NB4 (cell line): ENCODE data around the gene OR2T12.
"Not testable (repeated sequence)": the region's sequence is repeated elsewhere in the genome, so short reads cannot be mapped to it uniquely, and the experiment has no call there.

ENCODE experiments used
- DNase-seq: peaks from one replicate; pipeline ENCODE4 v3.0.0; 2010; ENCODE audit warnings: low read depth
- H3K4me3 ChIP-seq: one replicate; pipeline ENCODE4 v1.5.1; 2011; ENCODE audit warnings: mild to moderate bottlenecking, low read depth, low read length, moderate library complexity
- MYC ChIP-seq: IDR thresholded peaks from 2 replicates; pipeline ENCODE4 v1.6.1; 2011; ENCODE audit warnings: low read depth, low read length
- POLR2A ChIP-seq: IDR thresholded peaks from 2 replicates; pipeline ENCODE4 v1.6.1; 2011; ENCODE audit warnings: mild to moderate bottlenecking; ENCODE audit not compliant: insufficient read length; ENCODE audit errors: extremely low read depth
- TF ChIP-seq, protein P1 (sequence below): IDR thresholded peaks from 2 replicates; pipeline ENCODE4 v1.6.1; 2011; ENCODE audit warnings: low read depth, low read length
- TF ChIP-seq, protein P2 (sequence below): IDR thresholded peaks from one replicate; pipeline ENCODE4 v1.5.1; 2012; ENCODE audit warnings: low read depth, low read length

OR2T12 gene

DNA sequence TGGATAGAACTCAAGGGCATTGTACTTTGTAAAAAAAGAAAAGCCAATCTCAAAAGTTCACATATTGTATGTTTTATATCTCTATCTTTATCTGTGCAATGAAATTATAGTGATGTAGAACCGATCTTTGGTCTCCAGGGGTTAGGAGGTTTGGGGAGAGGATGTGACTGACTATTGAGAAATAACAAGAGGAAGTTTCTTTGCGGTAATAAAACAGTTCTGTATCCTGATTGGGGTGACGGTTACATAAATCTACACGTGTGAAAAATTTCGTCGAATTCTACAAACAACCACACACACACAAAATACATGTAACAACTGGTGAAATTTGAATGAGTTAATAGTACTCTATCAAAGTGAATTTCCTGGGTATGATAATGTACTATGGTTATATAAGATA is 14.8 kb downstream of the OR2T12 start:
- H3K4me3 ChIP-seq, result no peak overlapping the region
- TF ChIP-seq MYC (no peak), POLR2A (no peak)
- TF ChIP-seq, protein P1, sequence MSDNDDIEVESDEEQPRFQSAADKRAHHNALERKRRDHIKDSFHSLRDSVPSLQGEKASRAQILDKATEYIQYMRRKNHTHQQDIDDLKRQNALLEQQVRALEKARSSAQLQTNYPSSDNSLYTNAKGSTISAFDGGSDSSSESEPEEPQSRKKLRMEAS, result no peak; the same call in 1 of the 2 replicates
- TF ChIP-seq, protein P2, sequence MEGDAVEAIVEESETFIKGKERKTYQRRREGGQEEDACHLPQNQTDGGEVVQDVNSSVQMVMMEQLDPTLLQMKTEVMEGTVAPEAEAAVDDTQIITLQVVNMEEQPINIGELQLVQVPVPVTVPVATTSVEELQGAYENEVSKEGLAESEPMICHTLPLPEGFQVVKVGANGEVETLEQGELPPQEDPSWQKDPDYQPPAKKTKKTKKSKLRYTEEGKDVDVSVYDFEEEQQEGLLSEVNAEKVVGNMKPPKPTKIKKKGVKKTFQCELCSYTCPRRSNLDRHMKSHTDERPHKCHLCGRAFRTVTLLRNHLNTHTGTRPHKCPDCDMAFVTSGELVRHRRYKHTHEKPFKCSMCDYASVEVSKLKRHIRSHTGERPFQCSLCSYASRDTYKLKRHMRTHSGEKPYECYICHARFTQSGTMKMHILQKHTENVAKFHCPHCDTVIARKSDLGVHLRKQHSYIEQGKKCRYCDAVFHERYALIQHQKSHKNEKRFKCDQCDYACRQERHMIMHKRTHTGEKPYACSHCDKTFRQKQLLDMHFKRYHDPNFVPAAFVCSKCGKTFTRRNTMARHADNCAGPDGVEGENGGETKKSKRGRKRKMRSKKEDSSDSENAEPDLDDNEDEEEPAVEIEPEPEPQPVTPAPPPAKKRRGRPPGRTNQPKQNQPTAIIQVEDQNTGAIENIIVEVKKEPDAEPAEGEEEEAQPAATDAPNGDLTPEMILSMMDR, result no peak
- DNase-seq, result peak; percentile 77

DNA sequence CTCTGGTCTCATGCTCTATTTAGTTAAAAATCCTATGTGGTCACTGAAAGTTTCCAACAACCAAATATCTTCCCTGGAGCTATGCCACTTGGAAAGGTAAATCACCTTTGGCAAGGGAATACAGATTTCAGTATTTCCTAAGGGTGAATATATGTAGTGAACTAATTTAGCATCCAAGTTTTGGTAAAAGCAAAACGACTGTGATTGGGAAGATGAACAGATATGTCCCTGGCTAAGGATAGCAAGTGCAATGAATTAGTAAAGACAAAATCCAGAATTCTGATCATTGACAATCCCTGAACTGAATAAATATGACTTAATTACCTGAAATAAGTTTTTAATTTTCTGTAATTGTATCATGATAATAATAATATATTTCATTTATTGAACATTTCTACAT is 25.3 kb downstream of the OR2T12 start, which contains the start of gene OR2T33:
Gene OR2T33 (minus strand): TSS at position 101 of the 400 bp plus-strand sequence. CDS start 4,162 bp downstream, outside the sequence.
- DNase-seq, result no peak
- TF ChIP-seq, protein P2, result no peak
- TF ChIP-seq MYC, result no peak
- TF ChIP-seq, protein P1, result no peak
- TF ChIP-seq POLR2A, result no peak
- H3K4me3 ChIP-seq, result no peak within 1 kb of the TSS

DNA sequence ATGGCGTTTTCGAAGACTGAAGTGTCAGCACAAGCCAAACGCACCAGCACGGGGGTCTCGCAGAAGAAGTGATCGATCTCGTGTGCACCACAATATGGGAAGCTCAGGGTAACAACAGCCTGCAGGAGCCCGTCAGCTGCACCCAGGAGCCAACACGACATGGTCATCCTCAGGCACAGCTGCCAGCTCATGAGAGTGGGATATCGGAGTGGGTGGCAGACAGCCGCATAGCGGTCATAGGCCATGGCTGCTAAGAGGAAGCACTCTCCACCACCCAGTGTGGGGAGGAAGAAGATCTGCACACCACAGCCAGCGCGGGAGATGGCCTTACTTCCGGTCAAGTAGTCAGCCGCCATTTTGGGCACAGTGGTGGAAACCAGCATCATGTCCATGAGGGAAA is 30.0 kb downstream of the OR2T12 start:
- not testable (repeated sequence) for H3K4me3 ChIP-seq, DNase-seq

DNA sequence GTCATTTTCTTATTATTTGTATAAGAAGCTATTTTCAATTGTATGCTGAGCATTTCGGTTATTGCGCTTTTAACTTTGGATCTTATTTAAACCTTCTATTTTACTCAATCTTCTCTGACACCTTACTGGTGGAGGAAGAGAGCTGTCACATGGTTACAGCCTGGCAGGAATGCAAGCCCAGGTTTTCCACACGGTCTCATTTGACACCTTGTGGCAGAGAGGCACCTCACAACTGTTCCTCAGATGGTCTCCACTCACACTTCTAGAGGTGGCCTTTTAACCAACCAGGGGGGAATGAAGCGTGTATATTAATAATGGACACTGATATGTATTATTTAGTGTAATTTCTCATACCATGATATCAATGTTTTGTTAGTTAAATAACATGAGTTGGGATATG is 35.0 kb downstream of the OR2T12 start:
- no peak overlapping the region for H3K4me3 ChIP-seq
- TF ChIP-seq POLR2A (no peak), MYC (no peak)
- TF ChIP-seq, protein P1, result no peak
- TF ChIP-seq, protein P2, result no peak
- DNase-seq, result no peak

DNA sequence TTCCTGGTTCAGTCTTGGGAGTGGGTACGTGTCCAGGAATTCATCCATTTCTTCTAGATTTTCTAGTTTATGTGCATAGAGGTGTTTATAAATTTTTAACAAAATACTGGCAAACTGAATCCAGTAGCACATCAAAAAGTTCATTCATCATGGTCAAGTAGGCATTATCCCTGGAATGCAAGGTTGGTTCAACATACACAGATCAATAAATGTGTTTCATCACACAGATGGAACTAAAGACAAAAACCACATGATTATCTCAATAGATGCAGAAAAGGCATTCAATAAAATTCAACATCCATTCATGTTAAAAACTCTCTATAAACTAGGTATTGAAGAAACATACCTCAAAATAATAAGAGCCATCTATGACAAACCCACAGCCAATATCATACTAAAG is 43.9 kb downstream of the OR2T12 start:
- DNase-seq, H3K4me3 ChIP-seq: not testable (repeated sequence)

DNA sequence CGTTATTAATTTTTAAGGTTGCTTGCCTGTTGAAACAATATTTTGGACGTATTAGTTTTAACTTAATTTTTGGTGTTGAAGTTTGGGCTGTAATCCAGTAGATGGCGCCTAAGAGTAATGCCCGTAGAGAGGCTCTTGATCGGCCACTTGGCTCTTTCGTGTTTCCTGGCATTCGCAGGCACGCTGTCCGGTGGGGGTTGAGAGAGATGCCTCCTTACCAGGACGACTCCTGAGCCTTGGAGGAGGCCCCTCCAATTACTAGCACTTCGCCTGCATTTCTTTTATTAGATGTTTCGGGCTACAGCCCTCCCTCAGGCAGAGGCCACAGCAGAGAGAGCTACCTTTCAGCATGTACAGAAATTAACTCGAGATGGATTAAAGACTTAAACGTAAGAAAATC is 60.0 kb downstream of the OR2T12 start:
- peak; percentile 63 for DNase-seq
- no peak overlapping the region for H3K4me3 ChIP-seq
- TF ChIP-seq POLR2A (no peak), MYC (no peak)
- TF ChIP-seq, protein P1, result no peak
- TF ChIP-seq, protein P2, result peak; percentile 77
